Measurements from ENCODE around the gene MCAM. TPM values are rescaled to one million over a fixed set of nuclear protein-coding genes. Genes with fewer than 3 reads are reported as not detected.
A peak's percentile ranks its signal among the peaks of the same experiment; 100 is the strongest.

The MCAM gene, protein sequence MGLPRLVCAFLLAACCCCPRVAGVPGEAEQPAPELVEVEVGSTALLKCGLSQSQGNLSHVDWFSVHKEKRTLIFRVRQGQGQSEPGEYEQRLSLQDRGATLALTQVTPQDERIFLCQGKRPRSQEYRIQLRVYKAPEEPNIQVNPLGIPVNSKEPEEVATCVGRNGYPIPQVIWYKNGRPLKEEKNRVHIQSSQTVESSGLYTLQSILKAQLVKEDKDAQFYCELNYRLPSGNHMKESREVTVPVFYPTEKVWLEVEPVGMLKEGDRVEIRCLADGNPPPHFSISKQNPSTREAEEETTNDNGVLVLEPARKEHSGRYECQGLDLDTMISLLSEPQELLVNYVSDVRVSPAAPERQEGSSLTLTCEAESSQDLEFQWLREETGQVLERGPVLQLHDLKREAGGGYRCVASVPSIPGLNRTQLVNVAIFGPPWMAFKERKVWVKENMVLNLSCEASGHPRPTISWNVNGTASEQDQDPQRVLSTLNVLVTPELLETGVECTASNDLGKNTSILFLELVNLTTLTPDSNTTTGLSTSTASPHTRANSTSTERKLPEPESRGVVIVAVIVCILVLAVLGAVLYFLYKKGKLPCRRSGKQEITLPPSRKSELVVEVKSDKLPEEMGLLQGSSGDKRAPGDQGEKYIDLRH
- total RNA-seq: 10 to 100 TPM; 24.5 to 71.1 (median 43.6) TPM
- 10 to 100 TPM; 15.4 to 27.4 (median 27.3) TPM for polyA plus RNA-seq
- long read RNA-seq, donor 1, transcript MCAM-201 (16 exons, 3,313 nt): major isoform, 13 of 31 reads
- long read RNA-seq, donor 1, partial matches to known transcripts: 4 of 31 reads
- long read RNA-seq, donor 1, other reads (novel, unspliced or antisense): 14 of 31 reads
- long read RNA-seq, donor 2, transcript MCAM-201 (16 exons, 3,313 nt): major isoform, 17 of 24 reads
- long read RNA-seq, donor 2, partial matches to known transcripts: 2 of 24 reads
- long read RNA-seq, donor 2, other reads (novel, unspliced or antisense): 5 of 24 reads

DNA sequence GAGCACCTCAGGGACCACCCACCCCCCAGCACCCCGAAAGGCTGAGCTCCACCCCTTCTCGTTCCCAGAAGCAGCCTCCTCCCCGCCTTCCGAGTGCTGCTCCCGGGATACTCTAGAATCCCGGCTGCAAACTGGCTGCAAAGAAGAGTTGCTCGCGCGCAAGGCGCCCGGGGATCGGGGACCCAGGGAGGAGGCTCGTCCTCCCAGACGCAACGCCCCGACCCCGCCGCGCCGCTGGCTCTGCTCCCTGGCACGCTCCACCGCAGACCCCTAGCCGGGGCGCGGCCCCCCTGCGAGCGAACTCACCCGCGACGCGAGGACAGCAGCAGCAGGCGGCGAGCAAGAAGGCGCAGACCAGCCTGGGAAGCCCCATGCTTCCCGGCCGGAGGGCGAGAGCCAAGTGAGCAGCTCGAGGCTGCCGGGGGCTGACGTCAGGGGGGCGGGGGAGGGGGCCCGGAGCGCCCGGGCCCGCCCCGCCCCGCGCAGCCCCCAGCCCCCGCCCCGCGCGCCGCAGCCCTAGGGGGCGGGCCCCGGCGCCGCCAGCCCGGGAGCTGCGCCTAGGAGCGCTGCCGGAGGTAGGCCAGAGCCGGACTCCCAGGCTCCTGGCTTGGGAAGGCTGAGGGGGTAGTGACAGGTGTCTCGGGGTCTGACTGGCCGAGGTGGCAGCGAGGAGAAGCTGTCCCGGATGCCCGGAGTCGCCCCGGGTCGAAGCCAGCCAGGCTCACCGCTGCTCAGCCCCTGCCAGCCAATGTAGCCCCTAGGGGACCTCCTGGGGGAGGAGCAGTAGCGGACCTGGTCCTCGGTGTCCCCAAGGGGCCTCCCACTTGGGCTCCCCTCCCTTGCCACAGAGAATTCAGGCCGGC, at the start of gene MCAM:
MCAM (minus strand) TSS at position 402 of the 863 bp plus-strand sequence; CDS start at position 373, 29 bp downstream.
- TF ChIP-seq, protein P1, sequence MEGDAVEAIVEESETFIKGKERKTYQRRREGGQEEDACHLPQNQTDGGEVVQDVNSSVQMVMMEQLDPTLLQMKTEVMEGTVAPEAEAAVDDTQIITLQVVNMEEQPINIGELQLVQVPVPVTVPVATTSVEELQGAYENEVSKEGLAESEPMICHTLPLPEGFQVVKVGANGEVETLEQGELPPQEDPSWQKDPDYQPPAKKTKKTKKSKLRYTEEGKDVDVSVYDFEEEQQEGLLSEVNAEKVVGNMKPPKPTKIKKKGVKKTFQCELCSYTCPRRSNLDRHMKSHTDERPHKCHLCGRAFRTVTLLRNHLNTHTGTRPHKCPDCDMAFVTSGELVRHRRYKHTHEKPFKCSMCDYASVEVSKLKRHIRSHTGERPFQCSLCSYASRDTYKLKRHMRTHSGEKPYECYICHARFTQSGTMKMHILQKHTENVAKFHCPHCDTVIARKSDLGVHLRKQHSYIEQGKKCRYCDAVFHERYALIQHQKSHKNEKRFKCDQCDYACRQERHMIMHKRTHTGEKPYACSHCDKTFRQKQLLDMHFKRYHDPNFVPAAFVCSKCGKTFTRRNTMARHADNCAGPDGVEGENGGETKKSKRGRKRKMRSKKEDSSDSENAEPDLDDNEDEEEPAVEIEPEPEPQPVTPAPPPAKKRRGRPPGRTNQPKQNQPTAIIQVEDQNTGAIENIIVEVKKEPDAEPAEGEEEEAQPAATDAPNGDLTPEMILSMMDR (IDR thresholded peaks at IDR 0.05): no peak
- WGBS, 3 donors: 1 to 2% (median 1%) methylated on average over 40 to 74 of the region's 74 CpGs
- DNase-seq (peak in 1 of 2 donors; percentile 51), ATAC-seq (peak; percentile 26 to 43 (median 32))
- intact Hi-C loops (cut with DNase I): loop anchor here in 1 of 2 donors (10.0 kb wide), 1 partner anchor 112 kb away; the partner anchor contains the start of gene CBL
- Histone ChIP-seq H3K36me3 (ENCODE audit: insufficient read depth in 1 of 2, low read depth in 1 of 2) (peaks cover 2 to 19% of the 10 kb centered on the region in 2 donors), H3K27me3 (ENCODE audit: insufficient read depth in 3 of 3, low read length in 2 of 3) (no peaks in the 10 kb centered on the region), H3K27ac (peak within 1 kb of the TSS; percentile 80), H3K4me3 (peak within 1 kb of the TSS; percentile 77), H3K4me1 (peaks cover 4% of the 10 kb centered on the region), H3K9me3 (no peaks in the 10 kb centered on the region)

- H3K27ac ChIP-seq: peak overlapping the region; percentile 97
- H3K27me3 ChIP-seq (ENCODE audit: insufficient read depth in 3 of 3, low read length in 2 of 3): no peaks in the 10 kb centered on the region
- TF ChIP-seq, protein P1 (IDR thresholded peaks at IDR 0.05): no peak
- H3K4me1 ChIP-seq: peaks cover 87% of the 10 kb centered on the region
- H3K36me3 ChIP-seq (ENCODE audit: insufficient read depth in 1 of 2, low read depth in 1 of 2): peaks cover 0 to 7% of the 10 kb centered on the region in 2 donors
- intact Hi-C loops (cut with DNase I): no loop called here
- no peaks in the 10 kb centered on the region for H3K9me3 ChIP-seq
- DNase-seq: peak in 1 of 2 donors; percentile 65
- H3K4me3 ChIP-seq: peak overlapping the region; percentile 71
- ATAC-seq: peak; percentile 45 to 51 (median 48)
- 19 to 36% (median 23%) methylated on average over 5 to 6 of the region's 6 CpGs for WGBS, 3 donors
These were observed 48.2 kb upstream of the MCAM start for GRCh38 chr11:119365071-119365591.

DNA sequence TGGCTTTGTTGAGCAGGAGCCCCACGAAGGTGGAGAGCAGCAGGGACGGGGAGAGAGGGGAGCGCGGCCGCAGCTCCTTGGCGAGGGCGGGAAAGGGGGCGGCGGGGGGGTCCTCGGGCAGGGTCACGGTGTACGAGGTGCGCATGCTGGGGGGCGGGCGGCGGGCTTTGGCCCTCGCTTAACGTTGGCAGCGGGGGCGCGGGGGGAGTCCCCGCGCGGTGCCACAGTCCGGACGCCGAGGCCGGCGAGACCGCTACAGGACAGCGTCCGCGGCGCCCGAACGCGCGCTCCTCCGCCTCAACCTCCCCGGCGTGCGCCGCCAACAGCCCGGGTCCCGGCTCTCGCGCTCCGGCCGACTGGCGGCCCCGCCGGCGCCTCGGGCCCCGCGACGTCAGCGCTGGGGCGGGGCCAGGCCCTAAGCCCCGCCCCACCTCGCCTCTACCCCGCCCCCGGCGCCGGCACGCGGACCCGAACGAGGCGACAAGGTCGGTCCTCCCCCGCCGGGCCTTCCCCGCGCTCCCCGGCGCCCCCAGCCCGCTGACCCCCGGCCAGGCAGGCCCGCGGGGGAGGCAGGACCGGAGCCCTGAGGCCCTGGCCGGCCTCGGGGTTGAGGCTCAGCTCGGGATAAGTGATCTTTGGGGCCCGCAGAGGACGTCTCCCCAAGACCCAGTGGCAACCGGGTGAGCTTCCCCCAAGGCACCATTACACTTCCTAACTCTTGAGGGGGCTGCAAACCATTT, 47.1 kb upstream of the MCAM start:
- no peaks in the 10 kb centered on the region for H3K27me3 ChIP-seq (ENCODE audit: insufficient read depth in 3 of 3, low read length in 2 of 3)
- peak; percentile 21 to 39 (median 26) for ATAC-seq
- 2 to 4% (median 3%) methylated on average over 40 to 88 of the region's 88 CpGs for WGBS, 3 donors

More for the DNA sequence above, 47.1 kb upstream of the MCAM start:
- Histone ChIP-seq H3K36me3 (ENCODE audit: insufficient read depth in 1 of 2, low read depth in 1 of 2) (peaks cover 5 to 18% of the 10 kb centered on the region in 2 donors), H3K4me3 (peak overlapping the region; percentile 71), H3K9me3 (no peaks in the 10 kb centered on the region), H3K4me1 (peaks cover 86% of the 10 kb centered on the region), H3K27ac (peak overlapping the region; percentile 97)
- TF ChIP-seq, protein P1 (IDR thresholded peaks at IDR 0.05): no peak
- intact Hi-C loops (cut with DNase I): no loop called here
- peak; percentile 73 to 83 for DNase-seq

All from psoas muscle (tissue), 8 donors.